GM12872 (cell line): ENCODE results near the gene KDM2A.

Experiments
- CTCF ChIP-seq: IDR thresholded peaks from 3 replicates; pipeline ENCODE4 v1.5.1; 2011; ENCODE audit warnings: low read depth, mild to moderate bottlenecking, low read length, moderate library complexity; ENCODE audit not compliant: insufficient read depth

KDM2A gene

GRCh38 chr11:67118801-67119584 lies at the start of gene KDM2A:
KDM2A (plus strand) TSS chr11:67119263; CDS start chr11:67121317, 2,054 bp downstream.
- TF ChIP-seq CTCF, result no peak

- peak; percentile 83 for TF ChIP-seq CTCF
Measured at GRCh38 chr11:67071420-67072284, 47.4 kb upstream of the KDM2A start.

- TF ChIP-seq CTCF, result no peak
Measured at GRCh38 chr11:67072295-67072694, 46.8 kb upstream of the KDM2A start.

- no peak for TF ChIP-seq CTCF
Measured at GRCh38 chr11:67073908-67074307, 45.2 kb upstream of the KDM2A start.

GRCh38 chr11:67076202-67076601 lies 42.9 kb upstream of the KDM2A start:
- no peak for TF ChIP-seq CTCF

- no peak for TF ChIP-seq CTCF
Measured at GRCh38 chr11:67079065-67079705, 39.9 kb upstream of the KDM2A start.

- peak; percentile 40; the same call in 1 of the 3 replicates for TF ChIP-seq CTCF
Measured at GRCh38 chr11:67082071-67082791, 36.8 kb upstream of the KDM2A start.
